ENCODE measurements around the gene RARB. TPM values are rescaled to one million over a fixed set of nuclear protein-coding genes. Genes with fewer than 3 reads are reported as not detected.
A peak's percentile ranks its signal among the peaks of the same experiment; 100 is the strongest.

The RARB gene
- total and polyA plus RNA-seq, 2 donors from 2014 or later = 8.3 to 14.7 TPM

GRCh38 chr3:25572336-25572735, 144.3 kb downstream of the RARB start:
- Histone ChIP-seq H3K9ac (ENCODE audit: low read length in 3 of 3) (no peak overlapping the region), H3K4me1 (ENCODE audit: control insufficient read depth in 2 of 3, insufficient read depth in 2 of 3, low read depth in 1 of 3, low read length in 3 of 3) (peaks cover 0 to 2% (median 0%) of the 10 kb centered on the region in 3 donors), H3K27ac (ENCODE audit: low read depth in 2 of 2, low read length in 2 of 2) (no peak overlapping the region), H3K9me3 (ENCODE audit: control insufficient read depth in 2 of 3, insufficient read depth in 1 of 3, low read length in 3 of 3) (no peaks in the 10 kb centered on the region), H3K4me3 (ENCODE audit: low read length in 3 of 3) (no peak overlapping the region), H3K27me3 (ENCODE audit: control insufficient read depth, insufficient read depth, low read length) (no peaks in the 10 kb centered on the region), H3K36me3 (ENCODE audit: control insufficient read depth in 2 of 3, insufficient read depth in 3 of 3, low read length in 3 of 3) (no peaks in the 10 kb centered on the region)
- DNase-seq = no peak
- no peak for FAIRE-seq
- TF ChIP-seq CTCF (IDR thresholded peaks at IDR 0.05; ENCODE audit: borderline replicate concordance, extremely low read depth, insufficient read depth) = no peak
- intact Hi-C loops (cut with DNase I) = no loop called here

- Histone ChIP-seq H3K36me3 (ENCODE audit: control insufficient read depth in 2 of 3, insufficient read depth in 3 of 3, low read length in 3 of 3) (no peaks in the 10 kb centered on the region), H3K4me1 (ENCODE audit: control insufficient read depth in 2 of 3, insufficient read depth in 2 of 3, low read depth in 1 of 3, low read length in 3 of 3) (peaks cover 0 to 2% (median 0%) of the 10 kb centered on the region in 3 donors), H3K4me3 (ENCODE audit: low read length in 3 of 3) (no peak overlapping the region), H3K27ac (ENCODE audit: low read depth in 2 of 2, low read length in 2 of 2) (no peak overlapping the region), H3K9ac (ENCODE audit: low read length in 3 of 3) (no peak overlapping the region), H3K27me3 (ENCODE audit: control insufficient read depth, insufficient read depth, low read length) (no peaks in the 10 kb centered on the region), H3K9me3 (ENCODE audit: control insufficient read depth in 2 of 3, insufficient read depth in 1 of 3, low read length in 3 of 3) (no peaks in the 10 kb centered on the region)
- TF ChIP-seq CTCF (IDR thresholded peaks at IDR 0.05; ENCODE audit: borderline replicate concordance, extremely low read depth, insufficient read depth) = no peak
- FAIRE-seq = no peak
- DNase-seq = peak in 1 of 5 donors; percentile 5
- intact Hi-C loops (cut with DNase I) = no loop called here
These were observed 144.9 kb downstream of the RARB start for GRCh38 chr3:25572919-25573385.

GRCh38 chr3:25573386-25574171, 145.5 kb downstream of the RARB start:
- no peak overlapping the region for H3K9ac ChIP-seq (ENCODE audit: low read length in 3 of 3)

More at GRCh38 chr3:25573386-25574171, 145.5 kb downstream of the RARB start:
- intact Hi-C loops (cut with DNase I) = no loop called here
- Histone ChIP-seq H3K36me3 (ENCODE audit: control insufficient read depth in 2 of 3, insufficient read depth in 3 of 3, low read length in 3 of 3) (no peaks in the 10 kb centered on the region), H3K4me1 (ENCODE audit: control insufficient read depth in 2 of 3, insufficient read depth in 2 of 3, low read depth in 1 of 3, low read length in 3 of 3) (peaks cover 0 to 2% (median 2%) of the 10 kb centered on the region in 3 donors), H3K9me3 (ENCODE audit: control insufficient read depth in 2 of 3, insufficient read depth in 1 of 3, low read length in 3 of 3) (no peaks in the 10 kb centered on the region), H3K27ac (ENCODE audit: low read depth in 2 of 2, low read length in 2 of 2) (no peak overlapping the region), H3K4me3 (ENCODE audit: low read length in 3 of 3) (no peak overlapping the region), H3K27me3 (ENCODE audit: control insufficient read depth, insufficient read depth, low read length) (no peaks in the 10 kb centered on the region)
- no peak for DNase-seq
- TF ChIP-seq CTCF (IDR thresholded peaks at IDR 0.05; ENCODE audit: borderline replicate concordance, extremely low read depth, insufficient read depth) = no peak
- FAIRE-seq = no peak
